ENCODE data around the gene SWAP70.

GRCh38 chr11:9783986-9784385 is 120.1 kb downstream of the SWAP70 start:
- no peak for TF ChIP-seq EZH2phosphoT487 (IDR thresholded peaks at IDR 0.05; ENCODE audit: borderline replicate concordance, low read length)
- TF ChIP-seq CTCF (conservative IDR thresholded peaks at IDR 0.05; ENCODE audit: low read depth, low read length) = no peak

Measured in PC-3 (cell line).